K562 (cell line): ENCODE data around the gene UTP14C. TPM values are rescaled to one million over a fixed set of nuclear protein-coding genes. Genes with fewer than 3 reads are reported as not detected.
A peak's percentile ranks its signal among the peaks of the same experiment; 100 is the strongest.

ENCODE experiments used
- ATF7 ChIP-seq: fragments of 450-650 bp; IDR thresholded peaks from 2 replicates; pipeline ENCODE4 v1.7.1; 2014; ENCODE audit warnings: mild to moderate bottlenecking, moderate library complexity
- GMEB1 ChIP-seq: fragments of 250-450 bp; sonication (Bioruptor Pico); IDR thresholded peaks from 2 replicates; pipeline ENCODE4 v1.4.0; 2020; ENCODE audit warnings: mild to moderate bottlenecking
- HNRNPK ChIP-seq: fragments of 200-400 bp; formaldehyde crosslinking; IDR thresholded peaks from one replicate; pipeline ENCODE4 v1.6.1; 2018; ENCODE audit warnings: mild to moderate bottlenecking, low read depth, low read length; ENCODE audit not compliant: poor library complexity, severe bottlenecking
- KHSRP ChIP-seq: fragments of 450-650 bp; IDR thresholded peaks from 2 replicates; pipeline ENCODE4 v1.6.1; 2017
- LEF1 ChIP-seq: fragments of 450-650 bp; IDR thresholded peaks from 2 replicates; pipeline ENCODE4 v1.6.1; 2016; ENCODE audit warnings: mild to moderate bottlenecking
- NEUROD1 ChIP-seq: fragments of 150-350 bp; IDR thresholded peaks from 2 replicates; pipeline ENCODE4 v1.6.1; 2014; ENCODE audit warnings: borderline replicate concordance, low read length, low read depth; ENCODE audit not compliant: partially characterized antibody
- NR2C1 ChIP-seq, 2 experiments: fragments of 450-650 bp; IDR thresholded peaks; 2 replicates each; pipeline ENCODE4 v1.6.1; 2017; ENCODE audit warnings: mild to moderate bottlenecking in 2 of 2, antibody characterized with exemption in 1 of 2, inconsistent platforms in 1 of 2, missing compliant biosample characterization in 1 of 2, missing genetic modification characterization in 1 of 2
- NR2C2 ChIP-seq, 2 experiments: fragments of 200-800 bp in 1 of 2; sonication (Bioruptor generic) in 1 of 2; sonication (generic) in 1 of 2; formaldehyde crosslinking in 1 of 2; IDR thresholded peaks; 2 replicates each; pipeline versions ENCODE4 v1.6.1 to v1.8.0; 2016 to 2022; ENCODE audit warnings: mild to moderate bottlenecking in 1 of 2, missing compliant biosample characterization in 1 of 2, missing genetic modification characterization in 1 of 2, missing genetic modification reagents in 1 of 2
- RNF2 ChIP-seq: sonication (generic); IDR thresholded peaks from 2 replicates; pipeline ENCODE4 v1.6.1; 2016
- SMAD3 ChIP-seq: fragments of 450-650 bp; formaldehyde crosslinking; conservative IDR thresholded peaks from 2 replicates; pipeline ENCODE4 v1.4.0; 2020; ENCODE audit warnings: mild to moderate bottlenecking
- TEAD1 ChIP-seq, 2 experiments: fragments of 450-650 bp in 1 of 2; sonication (generic) in 1 of 2; formaldehyde crosslinking; IDR thresholded peaks; 2 replicates each; pipeline versions ENCODE4 v1.4.0 to v1.8.0; 2020 to 2022; ENCODE audit warnings: mild to moderate bottlenecking in 2 of 2, missing genetic modification reagents in 1 of 2
- TGIF2 ChIP-seq: sonication (generic); formaldehyde crosslinking; IDR thresholded peaks from 2 replicates; pipeline ENCODE4 v1.8.1; 2022; ENCODE audit warnings: mild to moderate bottlenecking, missing genetic modification reagents, moderate library complexity
- THAP12 ChIP-seq: fragments of 250-450 bp; sonication (Bioruptor Pico); IDR thresholded peaks from 2 replicates; pipeline ENCODE4 v1.9.0; 2021; ENCODE audit warnings: mild to moderate bottlenecking, inconsistent platforms
- ZFP36 ChIP-seq: fragments of 150-350 bp; IDR thresholded peaks from 2 replicates; pipeline ENCODE4 v1.6.1; 2018; ENCODE audit warnings: low read length, low read depth; ENCODE audit not compliant: partially characterized antibody
- polyA plus RNA-seq, 8 experiments: library from polyadenylated mRNA; depleted of rRNA in 4 of 8; stranded (reverse) in 5 of 8; unstranded in 3 of 8; fragments of >200 nt; fragmentation: Nextera tagmentation in 2 of 8; fragmentation: Illumina TruSeq in 1 of 8; extraction: Ambion mirVana in 2 of 8; extraction: Trizol in 1 of 8; gene quantifications; 2 replicates each; pipeline versions ENCODE4 v1.2.1 to v1.2.3, GENCODE V29; 2011 to 2014; ENCODE audit warnings: inconsistent platforms in 1 of 8, missing spikeins in 1 of 8
- total RNA-seq, 7 experiments: library from RNA; depleted of rRNA in 6 of 7; stranded (reverse); fragments of >200 nt in 6 of 7; fragmentation: Illumina TruSeq in 2 of 7; extraction: Trizol in 2 of 7; gene quantifications; 2 replicates each; pipeline versions ENCODE4 v1.2.1 to v1.2.3, GENCODE V29; 2011 to 2021; ENCODE audit warnings: low replicate concordance in 1 of 7
- TF ChIP-seq, protein P1 (sequence below): fragments of 250-450 bp; sonication (Bioruptor Pico); IDR thresholded peaks from 2 replicates; pipeline ENCODE4 v1.8.0; 2021; ENCODE audit warnings: moderate library complexity, mild to moderate bottlenecking, inconsistent platforms

UTP14C gene
- total and polyA plus RNA-seq, 9 of the 15 experiments (the other 6 are each of a cell fraction or from before 2014, with no cell fraction given), result 3.4 to 10.3 (median 6.0) TPM

DNA sequence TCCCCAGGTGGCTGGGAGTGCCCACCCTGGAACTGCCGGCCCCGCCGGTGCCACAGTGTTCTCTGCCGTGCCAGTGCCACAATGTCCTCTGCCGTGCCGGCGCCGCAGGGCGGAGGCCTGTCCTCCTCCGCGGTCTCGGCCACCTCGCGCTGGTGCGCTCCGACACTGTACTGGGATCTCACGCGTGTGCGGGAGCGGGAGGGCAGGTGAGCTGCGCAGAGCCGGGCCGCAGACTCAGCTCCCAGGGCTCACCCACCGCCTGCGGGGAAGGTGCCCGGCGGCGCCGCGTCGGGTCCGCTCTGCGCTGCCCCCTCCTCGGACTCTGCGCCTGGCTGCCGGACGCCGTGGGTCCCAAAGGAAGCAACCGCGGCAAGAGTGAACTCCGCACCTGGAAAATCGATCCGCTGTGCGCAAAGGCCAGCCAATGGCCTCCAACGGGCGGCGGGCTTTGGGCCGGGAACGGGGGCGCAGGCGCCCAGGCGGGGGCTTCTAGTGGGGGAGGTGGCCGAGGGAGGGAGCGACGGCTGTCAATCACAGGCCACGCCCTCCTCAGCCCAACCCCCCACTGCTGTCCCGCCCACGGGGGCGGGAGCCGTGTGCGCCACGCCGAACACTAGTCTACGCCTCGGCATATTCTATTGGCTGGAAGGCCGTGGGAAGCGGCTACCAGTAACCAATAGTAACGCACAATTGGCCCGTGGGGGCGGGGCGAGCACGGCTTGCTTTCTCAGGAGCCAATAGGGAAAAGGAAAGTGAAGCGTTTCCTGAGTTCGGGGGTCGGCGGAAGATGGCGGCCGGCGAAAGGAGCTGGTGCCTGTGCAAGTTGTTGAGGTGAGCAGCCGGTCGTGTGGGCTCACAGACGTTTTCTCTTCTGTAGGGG, 12.6 kb upstream of the UTP14C start, which contains the start of gene ALG11 (continued):
- TF ChIP-seq GMEB1 (CRISPR knock-in tag), result no peak
- TF ChIP-seq HNRNPK, result no peak
- no peak; the same call in 1 of the 2 replicates for TF ChIP-seq NR2C2 (CRISPR knock-in tag; IDR thresholded peaks at IDR 0.05)
- peak; percentile 97 for TF ChIP-seq NR2C2 (tag; IDR thresholded peaks at IDR 0.05)
- TF ChIP-seq, protein P1, sequence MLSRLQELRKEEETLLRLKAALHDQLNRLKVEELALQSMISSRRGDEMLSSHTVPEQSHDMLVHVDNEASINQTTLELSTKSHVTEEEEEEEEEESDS (CRISPR knock-in tag), result no peak
- TF ChIP-seq NEUROD1, result peak; percentile 89
- no peak for TF ChIP-seq SMAD3 (CRISPR knock-in tag)
- TF ChIP-seq THAP12 (CRISPR knock-in tag), result peak; percentile 5; the same call in 1 of the 2 replicates
- peak; percentile 94 for TF ChIP-seq NR2C1 (IDR thresholded peaks at IDR 0.05)
- TF ChIP-seq NR2C1 (tag; IDR thresholded peaks at IDR 0.05), result peak; percentile 93
- TF ChIP-seq ZFP36, result no peak
- no peak for TF ChIP-seq TGIF2 (CRISPR knock-in tag)
- no peak for TF ChIP-seq KHSRP
- TF ChIP-seq RNF2, result 0 out of 2 replicates have a peak, but pooled peaks have one; percentile 31
- TF ChIP-seq LEF1, result no peak
- TF ChIP-seq TEAD1 (CRISPR knock-in tag; IDR thresholded peaks at IDR 0.05), result no peak
- peak; percentile 31; the same call in 1 of the 2 replicates for TF ChIP-seq ATF7
